ENCODE measurements around the gene IQCC. TPM values are rescaled to one million over a fixed set of nuclear protein-coding genes. Genes with fewer than 3 reads are reported as not detected.

The IQCC gene
- total RNA-seq, 1 donor from 2014 or later, result 4.7 TPM

DNA sequence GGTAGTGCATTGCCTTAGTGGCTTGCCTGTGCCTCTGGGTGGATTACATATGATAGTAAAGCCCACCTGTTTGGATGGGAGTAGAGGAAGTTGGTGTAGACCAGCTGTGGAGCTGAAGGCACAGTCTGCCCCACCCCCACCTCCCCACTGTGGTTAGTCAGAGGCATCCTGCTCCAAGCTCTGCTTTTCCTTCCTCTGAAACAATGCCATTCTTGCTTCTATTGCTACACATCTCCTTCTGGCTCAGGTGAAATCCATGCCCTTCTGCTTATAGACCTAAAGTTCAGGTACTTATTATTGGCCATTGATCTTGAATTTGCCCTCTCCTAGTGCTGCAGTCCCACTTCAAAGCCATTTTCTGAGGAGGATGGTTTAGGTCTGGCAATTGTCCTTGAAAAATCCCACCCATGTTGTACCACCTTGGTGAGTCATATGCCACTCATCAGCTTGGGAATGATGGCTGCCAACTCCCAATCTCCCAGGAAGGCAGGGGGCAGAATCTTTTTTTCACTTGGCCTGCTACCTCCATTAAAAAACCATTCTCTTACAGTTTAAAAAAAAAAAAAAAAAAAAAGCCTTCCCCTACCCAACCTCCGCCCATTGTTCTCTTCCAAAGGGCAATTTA lies 32.7 kb upstream of the IQCC start:
- Mint-ChIP-seq H3K27ac (no peak overlapping the region), H3K4me3 (no peak overlapping the region), H3K36me3 (peaks cover 25% of the 10 kb centered on the region), H3K4me1 (ENCODE audit: unreplicated experiment) (no peaks in the 10 kb centered on the region), H3K27me3 (no peaks in the 10 kb centered on the region), H3K9me3 (no peaks in the 10 kb centered on the region)
- TF ChIP-seq CTCF (conservative IDR thresholded peaks at IDR 0.05), result no peak
- DNase-seq (ENCODE audit: extremely low spot score, unreplicated experiment), result no peak

DNA sequence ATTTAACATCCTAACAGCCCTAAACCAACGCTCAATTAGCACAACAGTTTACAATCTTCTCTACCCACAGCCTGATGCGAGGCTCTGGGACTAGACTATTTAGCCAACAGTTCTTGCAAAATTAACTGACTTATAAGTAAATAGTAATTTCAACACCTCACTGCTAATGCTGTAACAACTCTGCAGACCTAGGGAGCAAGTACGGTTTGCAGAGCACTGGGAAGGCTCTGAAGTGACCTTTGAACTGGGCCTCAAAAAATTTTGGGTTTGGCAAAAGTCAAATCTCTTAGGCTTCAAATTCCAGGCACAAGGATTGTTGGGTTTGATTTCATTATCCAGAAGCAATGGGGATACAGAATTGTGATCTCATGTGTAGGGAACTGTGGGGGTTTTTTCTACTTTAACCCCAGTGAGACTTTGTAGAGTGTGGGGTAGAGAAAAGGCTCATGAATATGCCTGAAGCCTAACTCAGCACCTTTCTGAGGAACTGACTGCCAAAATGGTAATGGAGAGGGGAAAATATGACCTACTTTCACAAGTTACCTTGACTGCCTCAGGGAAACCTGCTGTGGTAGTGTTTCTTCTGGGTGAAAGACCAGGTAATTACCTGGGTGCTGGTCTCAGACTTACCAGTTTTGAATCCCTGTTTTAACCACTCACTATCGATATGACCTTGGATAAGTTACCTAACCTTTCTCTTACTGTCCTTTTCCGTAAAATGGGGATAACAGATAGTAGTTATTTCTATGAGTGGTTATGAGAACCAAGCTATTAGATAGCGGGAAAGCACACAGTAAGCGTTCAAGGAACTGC lies 26.9 kb upstream of the IQCC start:
- peaks cover 24% of the 10 kb centered on the region for H3K36me3 Mint-ChIP-seq
- no peak for DNase-seq (ENCODE audit: extremely low spot score, unreplicated experiment)
- peaks cover 16% of the 10 kb centered on the region for H3K4me1 Mint-ChIP-seq (ENCODE audit: unreplicated experiment)
- H3K27ac Mint-ChIP-seq, result peak overlapping the region; percentile 95
- H3K4me3 Mint-ChIP-seq, result peak overlapping the region; percentile 93
- no peaks in the 10 kb centered on the region for H3K9me3 Mint-ChIP-seq
- no peaks in the 10 kb centered on the region for H3K27me3 Mint-ChIP-seq
- TF ChIP-seq CTCF (conservative IDR thresholded peaks at IDR 0.05), result no peak

- Mint-ChIP-seq H3K27me3 (no peaks in the 10 kb centered on the region), H3K27ac (peak overlapping the region; percentile 95), H3K4me1 (ENCODE audit: unreplicated experiment) (peaks cover 19% of the 10 kb centered on the region), H3K9me3 (no peaks in the 10 kb centered on the region), H3K4me3 (peak overlapping the region; percentile 93), H3K36me3 (peaks cover 27% of the 10 kb centered on the region)
- DNase-seq (ENCODE audit: extremely low spot score, unreplicated experiment), result no peak
- no peak for TF ChIP-seq CTCF (conservative IDR thresholded peaks at IDR 0.05)
These were observed 26.4 kb upstream of the IQCC start for GRCh38 chr1:32179193-32179442.

DNA sequence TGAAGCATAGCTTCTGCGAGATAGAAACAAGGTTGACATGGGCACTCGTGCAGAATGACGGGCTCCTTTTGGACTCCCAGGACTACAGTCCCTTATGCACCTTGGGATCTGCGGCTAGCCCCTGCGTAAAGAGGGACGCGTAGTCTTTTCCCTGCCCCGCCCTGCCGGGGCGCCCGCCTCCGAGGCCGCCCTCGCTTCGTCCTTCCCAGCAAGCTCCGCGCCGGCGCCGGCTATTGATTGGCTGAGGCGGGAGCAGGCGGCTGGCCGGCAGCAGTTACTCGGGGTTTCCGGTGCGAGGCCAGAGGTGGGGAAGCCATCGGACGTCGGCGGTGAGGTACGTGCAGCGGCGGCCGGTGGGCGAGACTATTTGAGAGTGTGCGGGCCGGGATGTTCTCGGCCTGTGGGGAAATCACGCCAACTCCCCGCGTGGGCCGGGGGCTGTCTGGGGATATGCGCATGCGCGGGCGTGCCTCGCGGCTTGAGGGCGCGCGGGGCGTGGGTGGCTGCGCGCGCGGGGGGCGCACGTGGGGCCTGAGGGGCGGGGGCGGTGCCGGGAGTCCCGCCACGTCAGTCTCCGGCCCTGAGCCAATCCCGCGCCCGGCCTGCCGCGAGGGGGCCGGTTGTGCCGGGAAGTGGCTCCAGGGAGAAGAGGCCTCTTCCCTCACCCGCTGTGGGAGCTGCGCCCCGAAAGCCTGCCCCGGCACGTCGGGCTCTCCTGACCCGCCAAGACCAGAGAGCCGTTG lies 25.9 kb upstream of the IQCC start, which contains the start of gene TXLNA:
TXLNA (plus strand) TSS at position 233 of the 743 bp plus-strand sequence. CDS start 671 bp downstream, outside the sequence.
- Mint-ChIP-seq H3K27me3 (no peaks in the 10 kb centered on the region), H3K27ac (peak within 1 kb of the TSS; percentile 95), H3K9me3 (no peaks in the 10 kb centered on the region), H3K4me1 (ENCODE audit: unreplicated experiment) (peaks cover 22% of the 10 kb centered on the region), H3K4me3 (peak within 1 kb of the TSS; percentile 96), H3K36me3 (peaks cover 25% of the 10 kb centered on the region)
- peak; percentile 94 for DNase-seq (ENCODE audit: extremely low spot score, unreplicated experiment)
- TF ChIP-seq CTCF (conservative IDR thresholded peaks at IDR 0.05), result peak; percentile 12

DNA sequence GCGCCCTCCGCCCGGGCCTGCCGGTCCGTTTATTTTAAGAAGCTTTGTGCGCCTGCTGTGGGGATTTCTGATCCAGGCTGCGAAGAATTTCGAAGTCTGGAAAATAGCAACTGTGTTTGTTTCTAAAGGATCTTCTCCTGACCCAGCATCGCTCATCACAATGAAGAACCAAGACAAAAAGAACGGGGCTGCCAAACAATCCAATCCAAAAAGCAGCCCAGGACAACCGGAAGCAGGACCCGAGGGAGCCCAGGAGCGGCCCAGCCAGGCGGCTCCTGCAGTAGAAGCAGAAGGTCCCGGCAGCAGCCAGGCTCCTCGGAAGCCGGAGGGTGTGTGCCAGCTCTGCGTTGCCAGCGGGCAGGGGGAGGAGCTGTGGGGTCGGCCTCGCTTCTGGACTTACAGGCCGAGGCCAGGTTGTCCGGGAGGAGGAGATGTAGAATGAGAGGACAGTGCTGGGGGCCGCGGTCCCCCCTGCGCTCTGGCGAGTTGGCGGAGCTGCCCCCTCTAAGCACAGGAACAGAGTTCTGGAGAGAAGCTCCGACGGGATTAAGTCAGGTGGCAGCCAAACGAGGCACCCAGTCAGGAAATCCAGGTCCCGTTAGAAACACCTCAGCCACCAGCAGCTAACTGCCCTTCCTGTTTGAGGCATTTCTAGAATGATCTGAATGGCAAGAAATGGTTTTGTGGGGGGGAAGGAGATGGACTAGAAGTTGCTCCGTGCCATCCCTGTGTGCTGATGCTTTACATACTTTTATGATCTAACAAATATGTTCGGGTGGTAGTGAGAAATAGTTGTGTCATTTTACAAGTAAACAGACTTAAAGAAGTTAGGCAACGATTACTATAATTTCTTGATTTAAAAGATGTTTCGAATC lies 25.0 kb upstream of the IQCC start:
- Mint-ChIP-seq H3K9me3 (no peaks in the 10 kb centered on the region), H3K4me3 (peak overlapping the region; percentile 96), H3K36me3 (peaks cover 30% of the 10 kb centered on the region), H3K27ac (peak overlapping the region; percentile 90), H3K27me3 (no peaks in the 10 kb centered on the region), H3K4me1 (ENCODE audit: unreplicated experiment) (peaks cover 28% of the 10 kb centered on the region)
- peak; percentile 4 for TF ChIP-seq CTCF (conservative IDR thresholded peaks at IDR 0.05)
- DNase-seq (ENCODE audit: extremely low spot score, unreplicated experiment), result no peak

Measured in type B pancreatic cell (in vitro differentiated cells).